Thoracic aorta (tissue), 2 donors: ENCODE data around the gene GLCE. TPM values are rescaled to one million over a fixed set of nuclear protein-coding genes. Genes with fewer than 3 reads are reported as not detected.

Experiments
- ATAC-seq: fragments of 150-250 bp; one replicate; pipeline ENCODE4 v1.8.0; 2017; ENCODE audit warnings: low read depth; ENCODE audit not compliant: insufficient number of reproducible peaks, low FRiP score
- DNase-seq: peaks from one replicate; pipeline ENCODE4 v3.0.0-alpha.2; 2020; ENCODE audit warnings: low spot score
- H3K27ac ChIP-seq, 2 donors: fragments of 200-600 bp; sonication (generic); 1 replicate in 1 of 2; 2 replicates in 1 of 2; pipeline ENCODE4 v1.5.1; 2016; ENCODE audit warnings: mild to moderate bottlenecking in 2 of 2, moderate library complexity in 2 of 2
- H3K27me3 ChIP-seq: fragments of 200-600 bp; sonication (generic); replicated peaks from 2 replicates; pipeline ENCODE4 v1.6.0; 2016; ENCODE audit warnings: mild to moderate bottlenecking; ENCODE audit not compliant: insufficient read depth
- H3K36me3 ChIP-seq: fragments of 200-600 bp; sonication (generic); one replicate; pipeline ENCODE4 v1.5.1; 2016
- H3K4me1 ChIP-seq, 2 donors: fragments of 200-600 bp; sonication (generic); 1 replicate in 1 of 2; 2 replicates in 1 of 2; pipeline versions ENCODE4 v1.5.1 to v1.6.0; 2016; ENCODE audit warnings: low read depth in 2 of 2, mild to moderate bottlenecking in 1 of 2; ENCODE audit not compliant: control insufficient read depth in 1 of 2
- H3K4me3 ChIP-seq: fragments of 200-600 bp; sonication (generic); 2 replicates; pipeline ENCODE4 v1.5.1; 2016; ENCODE audit warnings: mild to moderate bottlenecking
- H3K9me3 ChIP-seq: fragments of 200-600 bp; sonication (generic); 2 replicates; pipeline ENCODE4 v1.5.1; 2016
- total RNA-seq, 2 donors: library from RNA; depleted of rRNA; stranded (reverse); fragments of >200 nt; gene quantifications; one replicate each; pipeline versions ENCODE4 v1.1.0 to v1.2.3, GENCODE V29; 2016
- TF ChIP-seq, protein P1 (sequence below): fragments of 200-600 bp; sonication (generic); IDR thresholded peaks from one replicate; pipeline ENCODE4 v1.5.1; 2019; ENCODE audit warnings: antibody characterized with exemption

GLCE gene
- total RNA-seq, 2 donors from 2014 or later, result 8.5 to 11.8 TPM

DNA sequence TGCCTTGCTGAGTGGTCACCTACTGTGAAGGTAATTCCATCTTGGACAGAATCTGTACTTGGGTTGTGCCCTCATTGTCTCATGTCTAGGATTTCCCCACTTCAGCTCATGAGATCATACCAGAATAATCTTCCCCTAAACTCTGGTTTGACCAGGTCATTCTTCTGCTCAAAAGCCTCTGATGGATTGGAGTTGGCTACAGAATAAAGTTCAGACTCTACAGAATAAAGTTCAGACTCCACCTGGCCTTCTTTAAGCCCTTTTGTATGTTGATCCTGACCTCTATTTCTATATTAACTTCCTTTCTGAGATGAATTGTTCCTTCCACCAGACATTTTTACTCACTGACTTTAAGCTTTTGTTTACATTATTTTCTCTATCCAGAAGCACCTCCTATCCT lies 6.4 kb upstream of the GLCE start:
- H3K36me3 ChIP-seq, result no peaks in the 10 kb centered on the region
- no peaks in the 10 kb centered on the region for H3K9me3 ChIP-seq
- no peak overlapping the region for H3K27ac ChIP-seq

DNA sequence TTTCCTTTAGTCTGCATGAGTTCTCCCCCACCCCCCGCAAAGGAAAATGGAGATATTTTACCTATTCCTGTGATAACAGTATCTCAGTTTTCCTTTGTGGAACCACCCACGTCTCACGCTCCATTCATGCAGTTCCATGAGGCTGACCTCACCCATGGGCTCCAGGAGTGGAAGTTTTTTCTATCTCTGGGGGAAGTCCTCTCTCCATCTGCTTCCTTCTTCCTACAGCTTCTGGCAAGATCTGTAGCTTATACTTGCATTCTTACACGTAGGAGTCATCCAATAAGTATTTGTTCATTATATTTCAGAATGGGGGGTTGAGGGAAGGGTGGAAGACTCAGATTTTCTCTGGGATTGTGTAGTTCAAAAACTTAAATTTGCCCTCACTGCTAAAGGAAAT lies 5.8 kb upstream of the GLCE start:
- no peaks in the 10 kb centered on the region for H3K9me3 ChIP-seq
- no peak for ATAC-seq
- no peak overlapping the region for H3K4me3 ChIP-seq
- H3K27ac ChIP-seq, result no peak overlapping the region
- TF ChIP-seq, protein P1, sequence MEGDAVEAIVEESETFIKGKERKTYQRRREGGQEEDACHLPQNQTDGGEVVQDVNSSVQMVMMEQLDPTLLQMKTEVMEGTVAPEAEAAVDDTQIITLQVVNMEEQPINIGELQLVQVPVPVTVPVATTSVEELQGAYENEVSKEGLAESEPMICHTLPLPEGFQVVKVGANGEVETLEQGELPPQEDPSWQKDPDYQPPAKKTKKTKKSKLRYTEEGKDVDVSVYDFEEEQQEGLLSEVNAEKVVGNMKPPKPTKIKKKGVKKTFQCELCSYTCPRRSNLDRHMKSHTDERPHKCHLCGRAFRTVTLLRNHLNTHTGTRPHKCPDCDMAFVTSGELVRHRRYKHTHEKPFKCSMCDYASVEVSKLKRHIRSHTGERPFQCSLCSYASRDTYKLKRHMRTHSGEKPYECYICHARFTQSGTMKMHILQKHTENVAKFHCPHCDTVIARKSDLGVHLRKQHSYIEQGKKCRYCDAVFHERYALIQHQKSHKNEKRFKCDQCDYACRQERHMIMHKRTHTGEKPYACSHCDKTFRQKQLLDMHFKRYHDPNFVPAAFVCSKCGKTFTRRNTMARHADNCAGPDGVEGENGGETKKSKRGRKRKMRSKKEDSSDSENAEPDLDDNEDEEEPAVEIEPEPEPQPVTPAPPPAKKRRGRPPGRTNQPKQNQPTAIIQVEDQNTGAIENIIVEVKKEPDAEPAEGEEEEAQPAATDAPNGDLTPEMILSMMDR, result no peak
- peaks cover 0 to under 1% of the 10 kb centered on the region in 2 donors for H3K4me1 ChIP-seq
- H3K36me3 ChIP-seq, result no peaks in the 10 kb centered on the region
- DNase-seq, result no peak
- H3K27me3 ChIP-seq, result no peaks in the 10 kb centered on the region

More for the DNA sequence above, 6.4 kb upstream of the GLCE start:
- Histone ChIP-seq H3K4me1 (no peaks in the 10 kb centered on the region), H3K27me3 (no peaks in the 10 kb centered on the region), H3K4me3 (no peak overlapping the region)
- ATAC-seq (no peak), DNase-seq (no peak)
- TF ChIP-seq, protein P1, result no peak

DNA sequence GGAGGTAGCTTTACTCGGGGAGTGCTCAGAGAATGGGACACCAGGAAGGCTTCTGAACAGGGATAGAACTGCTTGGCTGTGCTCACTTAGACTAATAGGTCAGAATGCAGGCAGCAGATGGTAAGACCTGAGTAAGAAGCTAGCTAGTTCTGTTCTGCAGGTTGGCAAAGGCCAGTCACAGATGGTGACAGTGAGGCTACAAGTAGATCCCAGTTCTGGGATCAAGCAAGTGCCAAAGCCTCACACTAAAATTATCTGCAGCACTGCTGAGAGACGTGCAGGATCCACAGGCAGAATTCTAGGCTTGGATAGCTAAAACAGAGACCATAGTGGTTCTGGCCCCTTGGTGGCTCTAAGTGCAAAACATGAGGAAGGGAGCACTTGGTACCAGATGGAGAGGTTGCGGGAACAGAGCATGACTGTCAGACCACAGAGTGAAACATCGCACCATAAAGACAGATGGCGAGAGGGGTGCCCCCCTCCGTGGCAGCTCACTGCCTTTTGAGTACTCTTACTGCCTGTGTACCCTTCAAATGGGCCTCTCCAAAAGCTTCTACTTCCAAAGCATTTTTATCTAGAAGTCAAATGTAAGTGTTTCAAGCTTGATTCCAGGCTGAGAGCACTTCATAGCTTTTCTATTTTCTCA lies 3.6 kb upstream of the GLCE start:
- Histone ChIP-seq H3K4me3 (no peak overlapping the region), H3K27me3 (no peaks in the 10 kb centered on the region), H3K4me1 (peaks cover under 1 to 7% of the 10 kb centered on the region in 2 donors), H3K9me3 (no peaks in the 10 kb centered on the region), H3K36me3 (no peaks in the 10 kb centered on the region), H3K27ac (no peak overlapping the region)
- no peak for ATAC-seq
- TF ChIP-seq, protein P1, result no peak
- no peak for DNase-seq

DNA sequence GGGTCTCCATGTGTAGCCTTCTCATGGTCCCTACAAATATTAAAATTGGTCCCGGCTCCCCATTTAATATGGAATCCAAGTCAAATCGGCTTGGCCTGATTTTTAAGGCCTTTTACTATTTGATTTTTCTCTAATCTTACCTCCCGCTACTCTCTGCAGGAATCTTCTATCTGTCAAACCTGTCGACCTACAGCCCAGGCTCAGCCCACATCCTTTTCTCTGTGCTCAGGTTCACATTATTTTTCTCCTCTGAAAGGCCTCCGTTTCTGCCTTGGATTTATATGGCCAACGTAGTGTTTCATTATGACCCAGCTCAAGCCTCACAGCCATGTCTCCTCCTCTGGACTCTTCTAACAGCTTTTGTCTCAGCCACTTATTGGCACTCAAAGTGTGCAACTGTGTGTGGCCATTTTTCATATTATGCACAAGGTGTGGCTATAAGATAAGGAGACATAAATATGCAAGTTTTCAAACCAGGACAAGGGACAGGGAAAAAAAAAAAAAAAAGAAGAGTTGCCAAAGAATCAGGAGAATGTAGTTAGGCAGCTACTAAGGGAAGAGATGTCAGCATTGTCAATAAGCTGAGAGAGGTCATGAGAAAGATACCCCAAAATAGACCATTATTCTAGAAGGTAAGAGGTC lies 2.1 kb upstream of the GLCE start:
- peaks cover 3 to 12% of the 10 kb centered on the region in 2 donors for H3K4me1 ChIP-seq
- no peaks in the 10 kb centered on the region for H3K36me3 ChIP-seq
- H3K27ac ChIP-seq, result no peak overlapping the region
- TF ChIP-seq, protein P1, result no peak
- H3K27me3 ChIP-seq, result no peaks in the 10 kb centered on the region
- no peak for ATAC-seq
- no peak overlapping the region for H3K4me3 ChIP-seq
- no peaks in the 10 kb centered on the region for H3K9me3 ChIP-seq
- no peak for DNase-seq

DNA sequence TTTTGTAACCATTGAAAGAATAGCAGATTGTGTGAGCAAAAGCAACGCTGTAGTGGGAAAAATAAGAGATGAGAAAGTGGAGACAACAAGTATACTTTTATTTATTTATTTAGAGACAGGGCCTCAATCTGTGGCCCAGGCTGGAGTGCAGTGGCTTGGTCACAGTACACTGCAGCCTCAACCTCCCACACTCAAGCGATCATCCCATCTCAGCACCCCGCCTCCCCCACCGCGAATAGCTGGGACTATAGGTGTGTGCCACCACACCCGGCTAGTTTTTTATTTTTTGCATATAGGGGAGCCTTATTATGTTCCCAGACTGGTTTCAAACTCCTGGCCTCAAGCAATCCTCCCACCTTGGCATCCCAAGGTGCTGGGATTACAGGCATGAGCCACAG lies 1.6 kb upstream of the GLCE start:
- H3K9me3 ChIP-seq, result no peaks in the 10 kb centered on the region
- ATAC-seq, result no peak
- no peak for DNase-seq
- TF ChIP-seq, protein P1, result no peak
- H3K4me3 ChIP-seq, result no peak overlapping the region
- peaks cover 3 to 12% of the 10 kb centered on the region in 2 donors for H3K4me1 ChIP-seq
- H3K36me3 ChIP-seq, result no peaks in the 10 kb centered on the region
- H3K27ac ChIP-seq, result no peak overlapping the region
- H3K27me3 ChIP-seq, result no peaks in the 10 kb centered on the region
